Keratinocyte (primary cell): ENCODE results near the gene MKRN3. TPM values are rescaled to one million over a fixed set of nuclear protein-coding genes. Genes with fewer than 3 reads are reported as not detected.

Source experiments
- DNase-seq: peaks from one replicate; pipeline ENCODE4 v3.0.0-alpha.2; 2011; ENCODE audit warnings: low read depth, missing footprints, low spot score
- FAIRE-seq: peaks from 2 replicates; lab custom pipeline; 2011; peaks lifted over from hg19 to GRCh38; lab: Jason Lieb, UNC
- H2AFZ ChIP-seq: 2 replicates; pipeline ENCODE4 v1.6.0; 2012; ENCODE audit warnings: low read length, control low read depth, inconsistent platforms; ENCODE audit not compliant: control insufficient read depth
- H3K27ac ChIP-seq: 2 replicates; pipeline ENCODE4 v1.5.1; 2011; ENCODE audit warnings: low read length; ENCODE audit not compliant: control insufficient read depth, insufficient read depth
- H3K27me3 ChIP-seq: 3 replicates; pipeline ENCODE4 v1.6.0; 2011; ENCODE audit warnings: low read length; ENCODE audit not compliant: control insufficient read depth, insufficient read depth; ENCODE audit errors: extremely low read depth
- H3K36me3 ChIP-seq, 2 experiments: 2 replicates in 1 of 2; 3 replicates in 1 of 2; pipeline ENCODE4 v1.5.1; 2011; ENCODE audit warnings: low read length in 2 of 2, mild to moderate bottlenecking in 1 of 2; ENCODE audit not compliant: control insufficient read depth in 2 of 2, insufficient read depth in 2 of 2; ENCODE audit errors: extremely low read depth in 1 of 2
- H3K4me1 ChIP-seq: 3 replicates; pipeline ENCODE4 v1.5.1; 2011; ENCODE audit warnings: low read length; ENCODE audit not compliant: control insufficient read depth, insufficient read depth; ENCODE audit errors: extremely low read depth
- H3K4me2 ChIP-seq: 3 replicates; pipeline ENCODE4 v1.6.0; 2011; ENCODE audit warnings: low read depth, low read length; ENCODE audit not compliant: control insufficient read depth, insufficient read depth; ENCODE audit errors: extremely low read depth
- H3K4me3 ChIP-seq, 3 experiments: fragments of 200-600 bp in 1 of 3; sonication (generic) in 1 of 3; 2 replicates in 2 of 3; 3 replicates in 1 of 3; pipeline ENCODE4 v1.5.1; 2011 to 2016; ENCODE audit warnings: low read length in 3 of 3, mild to moderate bottlenecking in 3 of 3, control low read depth in 2 of 3, inconsistent platforms in 1 of 3, low read depth in 1 of 3, mixed read lengths in 1 of 3, mixed run types in 1 of 3, moderate library complexity in 1 of 3; ENCODE audit not compliant: control insufficient read depth in 2 of 3, insufficient read depth in 2 of 3; ENCODE audit errors: extremely low read depth in 1 of 3
- H3K79me2 ChIP-seq: 2 replicates; pipeline ENCODE4 v1.6.0; 2012; ENCODE audit warnings: low read length; ENCODE audit not compliant: control insufficient read depth, insufficient read depth
- H3K9ac ChIP-seq: 3 replicates; pipeline ENCODE4 v1.6.0; 2011; ENCODE audit warnings: low read length; ENCODE audit not compliant: control insufficient read depth, insufficient read depth; ENCODE audit errors: extremely low read depth
- H3K9me1 ChIP-seq: 3 replicates; pipeline ENCODE4 v1.6.0; 2011; ENCODE audit warnings: low read length; ENCODE audit not compliant: control insufficient read depth, insufficient read depth; ENCODE audit errors: extremely low read depth
- H3K9me3 ChIP-seq: 2 replicates; pipeline ENCODE4 v1.5.1; 2012; ENCODE audit warnings: low read depth, low read length; ENCODE audit not compliant: control insufficient read depth
- H4K20me1 ChIP-seq: 3 replicates; pipeline ENCODE4 v1.6.0; 2011; ENCODE audit warnings: low read length; ENCODE audit not compliant: control insufficient read depth, insufficient read depth; ENCODE audit errors: extremely low read depth
- EZH2 ChIP-seq: IDR thresholded peaks from one replicate; pipeline ENCODE4 v1.6.1; 2012; ENCODE audit warnings: inconsistent platforms, mild to moderate bottlenecking, low read length, moderate library complexity
- dilution Hi-C: fragments of 300-500 bp; cut with MboI; formaldehyde crosslinking; loops from one replicate; pipeline ENCODE4 v1.7.0; 2020; ENCODE audit warnings: low sequenced_read_pairs; ENCODE audit not compliant: extremely low pct_ligation_motif_present
- polyA plus RNA-seq, 5 experiments: library from polyadenylated mRNA; depleted of rRNA in 3 of 5; stranded (reverse) in 3 of 5; stranded (forward) in 1 of 5; unstranded in 1 of 5; fragments of >200 nt; gene quantifications; 1 replicate in 1 of 5; 2 replicates in 3 of 5; 3 replicates in 1 of 5; pipeline versions ENCODE4 v1.2.1 to v1.2.3, GENCODE V29; 2011 to 2012; ENCODE audit warnings: missing spikeins in 2 of 5, low read depth in 1 of 5, low replicate concordance in 1 of 5
- TF ChIP-seq, protein P1 (sequence below), 3 experiments: IDR thresholded peaks in 1 of 3; conservative IDR thresholded peaks in 1 of 3; optimal IDR thresholded peaks in 1 of 3; 2 replicates in 2 of 3; 3 replicates in 1 of 3; pipeline versions ENCODE3 to v1.5.1; 2011; ENCODE audit warnings: low read length in 3 of 3, mild to moderate bottlenecking in 3 of 3, moderate library complexity in 2 of 3, control low read depth in 1 of 3, inconsistent platforms in 1 of 3; ENCODE audit not compliant: insufficient read depth in 2 of 3; ENCODE audit errors: extremely low read depth in 1 of 3

The MKRN3 gene
- polyA plus RNA-seq, 1 donor (not counting 4 experiments of a cell fraction or from before 2014, with no cell fraction given), result not detected

DNA sequence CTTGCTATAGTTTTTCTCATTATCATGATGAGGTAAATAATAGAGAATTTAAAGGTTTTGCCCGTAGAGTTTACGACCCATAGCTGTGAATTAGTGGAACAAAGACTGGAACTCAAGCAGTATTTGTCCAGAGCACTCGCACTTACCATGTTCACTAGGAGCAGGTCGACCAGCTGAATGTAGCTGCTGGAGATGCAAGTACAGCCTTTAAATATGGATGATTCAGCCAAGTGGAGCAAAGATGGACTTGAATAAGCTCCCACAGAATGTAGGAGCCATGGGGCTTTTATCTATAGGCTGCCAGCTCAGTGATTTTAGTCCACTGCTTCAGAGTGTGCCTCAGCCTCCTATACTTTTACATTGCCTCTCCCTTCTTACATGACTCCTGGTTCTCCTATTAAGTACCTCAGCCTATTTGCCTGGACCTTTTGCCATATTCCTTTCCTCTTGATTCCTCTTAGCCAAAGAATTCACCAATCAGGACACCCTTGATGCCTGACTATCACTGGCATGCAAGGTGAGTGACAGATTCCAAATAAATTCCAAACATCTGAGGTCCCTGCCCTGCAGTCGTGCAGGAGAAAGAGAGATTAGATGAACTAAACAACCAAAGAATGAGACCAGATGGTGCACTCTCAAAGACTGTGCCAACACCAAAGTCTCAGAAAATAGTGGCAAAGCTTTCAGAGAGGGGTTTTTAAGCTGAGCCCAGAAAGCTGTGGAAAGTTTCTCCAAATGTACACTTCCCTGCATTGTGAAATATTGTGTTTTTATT, 3.9 kb downstream of the MKRN3 start:
- Histone ChIP-seq H3K9ac (no peak overlapping the region), H3K4me3 (no peak overlapping the region), H3K36me3 (no peaks in the 10 kb centered on the region), H3K79me2 (no peaks in the 10 kb centered on the region), H4K20me1 (no peaks in the 10 kb centered on the region), H3K27me3 (no peaks in the 10 kb centered on the region), H2AFZ (no peak overlapping the region), H3K27ac (no peak overlapping the region), H3K4me2 (no peak overlapping the region), H3K9me3 (no peaks in the 10 kb centered on the region), H3K9me1 (no peaks in the 10 kb centered on the region), H3K4me1 (no peaks in the 10 kb centered on the region)
- no peak for TF ChIP-seq EZH2
- TF ChIP-seq, protein P1, sequence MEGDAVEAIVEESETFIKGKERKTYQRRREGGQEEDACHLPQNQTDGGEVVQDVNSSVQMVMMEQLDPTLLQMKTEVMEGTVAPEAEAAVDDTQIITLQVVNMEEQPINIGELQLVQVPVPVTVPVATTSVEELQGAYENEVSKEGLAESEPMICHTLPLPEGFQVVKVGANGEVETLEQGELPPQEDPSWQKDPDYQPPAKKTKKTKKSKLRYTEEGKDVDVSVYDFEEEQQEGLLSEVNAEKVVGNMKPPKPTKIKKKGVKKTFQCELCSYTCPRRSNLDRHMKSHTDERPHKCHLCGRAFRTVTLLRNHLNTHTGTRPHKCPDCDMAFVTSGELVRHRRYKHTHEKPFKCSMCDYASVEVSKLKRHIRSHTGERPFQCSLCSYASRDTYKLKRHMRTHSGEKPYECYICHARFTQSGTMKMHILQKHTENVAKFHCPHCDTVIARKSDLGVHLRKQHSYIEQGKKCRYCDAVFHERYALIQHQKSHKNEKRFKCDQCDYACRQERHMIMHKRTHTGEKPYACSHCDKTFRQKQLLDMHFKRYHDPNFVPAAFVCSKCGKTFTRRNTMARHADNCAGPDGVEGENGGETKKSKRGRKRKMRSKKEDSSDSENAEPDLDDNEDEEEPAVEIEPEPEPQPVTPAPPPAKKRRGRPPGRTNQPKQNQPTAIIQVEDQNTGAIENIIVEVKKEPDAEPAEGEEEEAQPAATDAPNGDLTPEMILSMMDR (optimal IDR thresholded peaks at IDR 0.05 in 1 of 3, IDR thresholded peaks at IDR 0.05 in 1 of 3, conservative IDR thresholded peaks at IDR 0.05 in 1 of 3; ENCODE audit: extremely low read depth in 1 of 3, insufficient read depth in 2 of 3, low read length in 3 of 3), result no peak
- FAIRE-seq (no peak), DNase-seq (no peak)
- dilution Hi-C loops, result no loop called here

DNA sequence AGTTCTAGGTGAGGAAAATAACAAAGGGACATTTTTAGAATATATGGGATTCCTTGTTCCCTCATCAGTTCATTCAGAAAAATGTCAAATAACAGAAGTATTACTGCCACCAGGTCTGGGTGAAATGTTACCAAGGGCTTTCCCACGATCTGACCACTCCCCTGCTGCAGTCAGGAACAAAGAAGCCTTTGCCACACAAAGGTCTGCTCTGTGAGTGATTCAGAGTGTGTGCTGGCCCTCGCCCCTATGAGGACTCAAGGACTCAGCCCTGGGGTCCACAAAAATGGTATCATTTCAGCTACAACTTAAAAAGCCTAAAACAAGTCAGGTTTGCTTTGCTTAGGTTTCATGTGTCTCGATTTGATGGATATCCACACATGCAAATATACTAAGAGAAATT, 5.0 kb downstream of the MKRN3 start:
- no peaks in the 10 kb centered on the region for H3K27me3 ChIP-seq
- no peak overlapping the region for H3K9ac ChIP-seq
- no peaks in the 10 kb centered on the region for H4K20me1 ChIP-seq
- no peaks in the 10 kb centered on the region for H3K79me2 ChIP-seq
- no peak for FAIRE-seq
- dilution Hi-C loops, result no loop called here
- H3K27ac ChIP-seq, result no peak overlapping the region
- H3K4me3 ChIP-seq, result no peak overlapping the region
- H3K36me3 ChIP-seq, result no peaks in the 10 kb centered on the region
- no peaks in the 10 kb centered on the region for H3K9me3 ChIP-seq
- TF ChIP-seq EZH2, result no peak
- TF ChIP-seq, protein P1 (optimal IDR thresholded peaks at IDR 0.05 in 1 of 3, IDR thresholded peaks at IDR 0.05 in 1 of 3, conservative IDR thresholded peaks at IDR 0.05 in 1 of 3; ENCODE audit: extremely low read depth in 1 of 3, insufficient read depth in 2 of 3, low read length in 3 of 3), result no peak
- H3K4me2 ChIP-seq, result no peak overlapping the region
- H3K9me1 ChIP-seq, result no peaks in the 10 kb centered on the region
- no peak overlapping the region for H2AFZ ChIP-seq
- no peaks in the 10 kb centered on the region for H3K4me1 ChIP-seq
- no peak for DNase-seq
